ENCODE results near the gene PELI3. TPM values are rescaled to one million over a fixed set of nuclear protein-coding genes. Genes with fewer than 3 reads are reported as not detected.

PELI3 gene
- total RNA-seq, 1 experiment from 2014 or later: 22.9 TPM

- CTCF ChIA-PET: interaction anchor here (0.5 to 1.4 kb wide), 4 partner anchors 13 to 1671 kb away, joined by 3 to 18 read pairs (median 6); partner anchors contain the start of genes DPP3 and MRPL11
- Histone ChIP-seq H3K79me2 (ENCODE audit: low read length) (peaks cover 14% of the 10 kb centered on the region), H3K4me3 (ENCODE audit: low read length) (peak overlapping the region; percentile 92), H3K27ac (ENCODE audit: low read length) (no peak overlapping the region), H3K4me2 (ENCODE audit: low read length) (peak overlapping the region; percentile 100), H3F3A (ENCODE audit: low read length, unreplicated experiment) (no peaks in the 10 kb centered on the region), H3K9me3 (ENCODE audit: low read length) (no peaks in the 10 kb centered on the region), H3K36me3 (ENCODE audit: low read depth, low read length) (peaks cover under 1% of the 10 kb centered on the region; the same call in 1 of the 2 replicates), H3K9me2 (replicated peaks; ENCODE audit: low read length) (no peaks in the 10 kb centered on the region), H3K4me1 (ENCODE audit: insufficient read depth, low read length) (peaks cover 20% of the 10 kb centered on the region), H4K20me1 (ENCODE audit: low read length) (no peaks in the 10 kb centered on the region), H3K27me3 (ENCODE audit: low read length) (no peaks in the 10 kb centered on the region), H2AFZ (ENCODE audit: low read length) (peak overlapping the region; percentile 77), H3K9ac (ENCODE audit: low read length) (peak overlapping the region; percentile 73)
- POLR2A ChIA-PET (ENCODE audit: unreplicated experiment): interaction anchor here (0.5 to 1.5 kb wide), 5 partner anchors 11 to 560 kb away, joined by 3 to 15 read pairs (median 9); partner anchors contain the start of genes BRMS1 and DPP3
- BruUV-seq (replicated peaks): no TSS peak
- peak; percentile 30; the same call in 1 of the 2 replicates for TF ChIP-seq CTCF (conservative IDR thresholded peaks at IDR 0.05; ENCODE audit: low read depth, low read length)
- no peak for TF ChIP-seq EZH2phosphoT487 (IDR thresholded peaks at IDR 0.05; ENCODE audit: borderline replicate concordance, low read length)
- DNase-seq (peak; percentile 43), ATAC-seq (peak; percentile 61)
- intact Hi-C loops (cut with micrococcal nuclease): loop anchor here (2.0 kb wide), 1 partner anchor 28 kb away; the partner anchor contains the start of gene MRPL11
Measured at GRCh38 chr11:66467034-66467659, 442 bp downstream of the PELI3 start.

- Histone ChIP-seq H3K9me3 (ENCODE audit: low read length) (no peaks in the 10 kb centered on the region), H3K36me3 (ENCODE audit: low read depth, low read length) (peaks cover 3% of the 10 kb centered on the region; the same call in 1 of the 2 replicates), H3K4me2 (ENCODE audit: low read length) (peak overlapping the region; percentile 100), H3K4me3 (ENCODE audit: low read length) (peak overlapping the region; percentile 92), H4K20me1 (ENCODE audit: low read length) (no peaks in the 10 kb centered on the region), H3K4me1 (ENCODE audit: insufficient read depth, low read length) (peaks cover 19% of the 10 kb centered on the region), H2AFZ (ENCODE audit: low read length) (no peak overlapping the region; the same call in 1 of the 2 replicates), H3K27me3 (ENCODE audit: low read length) (no peaks in the 10 kb centered on the region), H3F3A (ENCODE audit: low read length, unreplicated experiment) (no peaks in the 10 kb centered on the region), H3K9me2 (replicated peaks; ENCODE audit: low read length) (no peaks in the 10 kb centered on the region), H3K79me2 (ENCODE audit: low read length) (peaks cover 14% of the 10 kb centered on the region), H3K9ac (ENCODE audit: low read length) (peak overlapping the region; percentile 73), H3K27ac (ENCODE audit: low read length) (no peak overlapping the region)
- ChIA-PET CTCF (interaction anchor here (0.6 kb wide), 1 partner anchor 10 kb away, joined by 3 read pairs; no protein-coding TSS in a partner anchor), POLR2A (ENCODE audit: unreplicated experiment) (interaction anchor here (1.5 kb wide), 1 partner anchor 12 kb away, joined by 15 read pairs; the partner anchor contains the start of gene DPP3)
- DNase-seq (peak; percentile 39), ATAC-seq (no peak)
- intact Hi-C loops (cut with micrococcal nuclease): loop anchor here (2.0 kb wide), 1 partner anchor 29 kb away; the partner anchor contains the start of gene MRPL11
- TSS peak; percentile 45 for BruUV-seq (replicated peaks)
- no peak for TF ChIP-seq CTCF (conservative IDR thresholded peaks at IDR 0.05; ENCODE audit: low read depth, low read length)
- TF ChIP-seq EZH2phosphoT487 (IDR thresholded peaks at IDR 0.05; ENCODE audit: borderline replicate concordance, low read length): no peak
- no peak for TF ChIP-seq EZH2 (IDR thresholded peaks at IDR 0.05; ENCODE audit: low read length, unreplicated experiment)
Measured at GRCh38 chr11:66467756-66468155, 1.1 kb downstream of the PELI3 start.

- CTCF ChIA-PET: no interaction called here
- H3K9me3 ChIP-seq (ENCODE audit: low read length): no peaks in the 10 kb centered on the region
- peaks cover 14% of the 10 kb centered on the region for H3K79me2 ChIP-seq (ENCODE audit: low read length)
- POLR2A ChIA-PET (ENCODE audit: unreplicated experiment): no interaction called here
- H3K9me2 ChIP-seq (replicated peaks; ENCODE audit: low read length): no peaks in the 10 kb centered on the region
- peaks cover 3% of the 10 kb centered on the region; the same call in 1 of the 2 replicates for H3K36me3 ChIP-seq (ENCODE audit: low read depth, low read length)
- ATAC-seq: no peak
- intact Hi-C loops (cut with micrococcal nuclease): no loop called here
- no peaks in the 10 kb centered on the region for H4K20me1 ChIP-seq (ENCODE audit: low read length)
- no peak overlapping the region for H3K9ac ChIP-seq (ENCODE audit: low read length)
- no peak overlapping the region for H3K4me2 ChIP-seq (ENCODE audit: low read length)
- no peaks in the 10 kb centered on the region for H3F3A ChIP-seq (ENCODE audit: low read length, unreplicated experiment)
- no peak overlapping the region for H3K27ac ChIP-seq (ENCODE audit: low read length)
- no peak overlapping the region for H3K4me3 ChIP-seq (ENCODE audit: low read length)
- BruUV-seq (replicated peaks): no TSS peak
- peaks cover 16% of the 10 kb centered on the region for H3K4me1 ChIP-seq (ENCODE audit: insufficient read depth, low read length)
- TF ChIP-seq EZH2phosphoT487 (IDR thresholded peaks at IDR 0.05; ENCODE audit: borderline replicate concordance, low read length) (no peak), CTCF (conservative IDR thresholded peaks at IDR 0.05; ENCODE audit: low read depth, low read length) (no peak), EZH2 (IDR thresholded peaks at IDR 0.05; ENCODE audit: low read length, unreplicated experiment) (no peak)
- H3K27me3 ChIP-seq (ENCODE audit: low read length): no peaks in the 10 kb centered on the region
- no peak overlapping the region for H2AFZ ChIP-seq (ENCODE audit: low read length)
- no peak for DNase-seq
Measured at GRCh38 chr11:66468691-66469090, 2.0 kb downstream of the PELI3 start.
